Gastroesophageal sphincter (tissue), 3 donors: ENCODE measurements around the gene KAZN.

Experiments used
- POLR2AphosphoS5 ChIP-seq: sonication (generic); formaldehyde crosslinking; IDR thresholded peaks from one replicate; pipeline ENCODE4 v1.6.1; 2017; ENCODE audit warnings: antibody characterized with exemption
- TF ChIP-seq, protein P1 (sequence below), 4 experiments: fragments of 200-600 bp in 2 of 4; fragments of 450-650 bp in 2 of 4; sonication (generic) in 1 of 4; IDR thresholded peaks; one replicate each; pipeline ENCODE4 v1.5.1; 2017 to 2019; ENCODE audit warnings: antibody characterized with exemption in 4 of 4, mild to moderate bottlenecking in 2 of 4, moderate library complexity in 2 of 4

DNA sequence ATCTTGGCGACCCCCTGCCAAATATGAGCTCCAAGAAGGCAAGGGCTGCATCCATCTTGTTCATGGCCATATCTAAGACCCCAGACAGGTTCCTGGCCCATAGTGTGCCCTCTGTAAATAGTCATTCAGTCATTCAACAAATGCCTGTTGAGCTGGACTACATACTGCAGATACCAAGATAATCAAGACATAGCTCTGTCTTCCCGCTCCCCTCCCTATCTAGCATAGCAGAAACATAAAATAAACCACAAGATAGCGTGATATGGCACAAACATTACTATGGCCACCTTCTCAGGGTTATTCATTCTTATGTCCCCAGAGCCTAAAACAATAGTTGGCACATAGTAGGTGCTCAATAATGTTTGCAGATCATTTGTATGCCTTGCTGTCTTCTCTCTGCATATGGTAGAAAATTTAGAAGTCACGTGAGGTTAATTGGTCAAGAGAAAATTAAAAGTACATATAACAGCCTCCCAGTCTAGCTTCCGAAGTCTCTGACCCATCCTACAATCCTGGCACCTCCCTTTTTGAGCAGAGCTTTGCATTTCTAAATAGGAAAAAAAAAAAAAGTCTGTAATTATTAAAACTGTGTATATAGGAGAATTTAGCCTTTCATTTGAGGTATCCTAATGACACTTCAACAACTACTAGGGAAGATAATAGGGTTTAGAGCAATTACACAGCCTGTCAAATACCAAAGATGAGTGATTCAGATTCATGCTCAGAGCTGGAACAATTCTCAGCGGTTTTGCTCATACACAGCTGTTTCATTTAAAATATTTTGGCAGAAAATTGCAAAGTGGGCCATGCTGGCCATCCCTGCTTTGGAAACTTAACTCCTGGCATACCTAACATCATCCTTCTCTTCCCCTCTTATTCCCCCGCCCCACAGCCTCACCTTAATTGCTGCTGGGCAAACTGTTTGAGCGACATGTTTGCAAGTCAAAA is 219.0 kb downstream of the KAZN start:
- TF ChIP-seq, protein P1, sequence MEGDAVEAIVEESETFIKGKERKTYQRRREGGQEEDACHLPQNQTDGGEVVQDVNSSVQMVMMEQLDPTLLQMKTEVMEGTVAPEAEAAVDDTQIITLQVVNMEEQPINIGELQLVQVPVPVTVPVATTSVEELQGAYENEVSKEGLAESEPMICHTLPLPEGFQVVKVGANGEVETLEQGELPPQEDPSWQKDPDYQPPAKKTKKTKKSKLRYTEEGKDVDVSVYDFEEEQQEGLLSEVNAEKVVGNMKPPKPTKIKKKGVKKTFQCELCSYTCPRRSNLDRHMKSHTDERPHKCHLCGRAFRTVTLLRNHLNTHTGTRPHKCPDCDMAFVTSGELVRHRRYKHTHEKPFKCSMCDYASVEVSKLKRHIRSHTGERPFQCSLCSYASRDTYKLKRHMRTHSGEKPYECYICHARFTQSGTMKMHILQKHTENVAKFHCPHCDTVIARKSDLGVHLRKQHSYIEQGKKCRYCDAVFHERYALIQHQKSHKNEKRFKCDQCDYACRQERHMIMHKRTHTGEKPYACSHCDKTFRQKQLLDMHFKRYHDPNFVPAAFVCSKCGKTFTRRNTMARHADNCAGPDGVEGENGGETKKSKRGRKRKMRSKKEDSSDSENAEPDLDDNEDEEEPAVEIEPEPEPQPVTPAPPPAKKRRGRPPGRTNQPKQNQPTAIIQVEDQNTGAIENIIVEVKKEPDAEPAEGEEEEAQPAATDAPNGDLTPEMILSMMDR (IDR thresholded peaks at IDR 0.05): no peak
- TF ChIP-seq POLR2AphosphoS5: no peak
